NCI-H345 treated with DMSO at 0.1 percent for 48 hours (cell line): ENCODE data around the gene ALG14.
"Not testable (repeated sequence)": the region's sequence is repeated elsewhere in the genome, so short reads cannot be mapped to it uniquely, and the experiment has no call there.

ENCODE experiments used
- DNase-seq: peaks from one replicate; lab custom pipeline; 2025; ENCODE audit not compliant: unreplicated experiment; lab: John Stamatoyannopoulos, UW

Gene ALG14

DNA sequence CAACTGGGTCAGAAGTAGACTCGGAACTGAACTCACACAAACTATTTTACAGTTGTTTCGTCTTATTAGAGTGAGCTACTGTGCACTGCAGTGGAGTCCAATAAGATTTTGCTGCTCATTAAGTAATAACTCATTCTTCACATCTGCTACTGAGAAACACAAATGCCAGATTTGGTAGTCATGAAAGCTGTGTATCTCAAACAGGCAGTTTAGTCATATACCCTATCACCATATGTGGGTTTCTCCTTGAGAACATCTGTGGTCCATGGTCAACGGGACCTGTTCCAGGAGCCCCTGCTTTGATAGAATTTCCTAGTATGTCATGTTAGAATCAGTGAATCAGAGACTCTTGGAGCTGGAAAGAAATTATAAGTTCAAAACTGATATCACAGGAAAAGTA lies 60.4 kb downstream of the ALG14 start:
- DNase-seq = no peak

GRCh38 chr1:95010158-95010557 lies 62.6 kb downstream of the ALG14 start:
- no peak for DNase-seq

GRCh38 chr1:95007687-95008086 lies 65.1 kb downstream of the ALG14 start:
- no peak for DNase-seq

- no peak for DNase-seq
These were observed 66.1 kb downstream of the ALG14 start for GRCh38 chr1:95006681-95007080.

DNA sequence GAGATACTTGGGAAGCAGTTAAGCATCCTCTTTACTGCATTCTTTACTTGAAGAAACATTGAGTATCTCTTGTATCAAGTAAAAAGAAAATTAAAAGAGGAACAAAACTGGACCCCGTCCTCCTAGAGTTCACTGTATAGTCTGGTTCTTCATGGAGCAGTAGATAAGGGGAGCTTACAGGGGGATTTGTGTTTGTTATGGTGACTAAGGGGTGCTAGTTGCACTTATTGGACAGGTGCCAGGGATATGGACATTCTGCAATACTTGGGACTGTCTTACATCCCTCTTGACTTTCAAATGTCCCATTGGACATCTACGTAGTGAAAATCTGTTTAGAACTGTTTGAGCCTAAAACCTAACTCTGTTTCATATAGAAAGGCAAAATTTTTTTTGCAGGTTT lies 67.2 kb downstream of the ALG14 start:
- DNase-seq = no peak

DNA sequence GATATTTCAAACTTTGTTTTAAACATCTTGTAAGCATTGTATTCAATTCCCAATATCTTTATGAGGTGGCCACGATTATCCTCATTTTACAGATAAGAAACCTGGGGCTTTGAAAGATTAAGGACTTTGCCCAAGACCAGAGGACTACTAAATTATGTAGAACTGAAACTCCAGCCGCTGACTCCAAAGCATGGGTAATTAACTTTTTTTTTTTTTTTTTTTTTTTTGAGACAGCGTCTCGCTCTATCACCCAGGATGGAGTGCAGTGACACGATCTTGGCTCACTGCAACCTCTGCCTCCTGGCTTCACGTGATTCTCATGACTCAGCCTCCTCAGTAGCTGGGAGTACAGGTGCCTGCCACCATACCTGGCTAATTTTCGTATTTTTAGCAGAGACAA lies 68.7 kb downstream of the ALG14 start:
- no peak for DNase-seq

- DNase-seq = no peak
These were observed 69.4 kb downstream of the ALG14 start for GRCh38 chr1:95003433-95003738.

GRCh38 chr1:95002540-95003432 lies 70.0 kb downstream of the ALG14 start:
- DNase-seq = peak; percentile 3

- DNase-seq = no peak
These were observed 70.6 kb downstream of the ALG14 start for GRCh38 chr1:95002164-95002539.

DNA sequence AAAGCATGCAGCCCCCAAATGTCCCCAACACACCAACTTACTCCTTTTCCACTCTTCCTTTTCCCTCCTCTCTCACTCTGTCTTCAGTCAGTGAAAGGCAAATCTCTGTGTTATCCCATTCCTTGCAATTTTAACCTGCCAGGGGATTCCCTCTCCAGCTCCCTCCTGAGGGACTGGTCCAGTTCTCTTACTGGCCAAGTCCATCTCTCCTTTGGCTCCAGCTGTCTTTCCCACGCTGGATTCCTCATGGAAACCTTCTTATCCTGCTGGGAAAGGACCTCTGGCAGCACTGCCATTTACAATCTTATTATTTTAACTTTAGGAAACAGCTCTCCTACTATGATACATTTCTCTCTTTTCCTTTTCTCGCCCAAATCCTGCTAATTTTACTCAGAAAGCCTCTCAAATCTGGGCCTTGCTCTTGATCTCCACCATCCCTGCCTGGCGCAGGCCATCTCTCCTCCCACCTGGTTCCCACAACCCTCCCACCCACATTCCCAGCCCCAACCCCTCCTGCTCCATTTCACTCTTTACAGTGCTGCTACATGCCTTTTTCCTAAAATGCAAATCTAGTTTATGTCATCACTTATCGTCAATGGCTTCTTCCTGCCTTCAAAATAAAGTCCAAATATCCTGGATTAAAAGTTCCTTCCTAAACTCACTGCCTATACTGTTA lies 73.2 kb downstream of the ALG14 start:
- no peak for DNase-seq

DNA sequence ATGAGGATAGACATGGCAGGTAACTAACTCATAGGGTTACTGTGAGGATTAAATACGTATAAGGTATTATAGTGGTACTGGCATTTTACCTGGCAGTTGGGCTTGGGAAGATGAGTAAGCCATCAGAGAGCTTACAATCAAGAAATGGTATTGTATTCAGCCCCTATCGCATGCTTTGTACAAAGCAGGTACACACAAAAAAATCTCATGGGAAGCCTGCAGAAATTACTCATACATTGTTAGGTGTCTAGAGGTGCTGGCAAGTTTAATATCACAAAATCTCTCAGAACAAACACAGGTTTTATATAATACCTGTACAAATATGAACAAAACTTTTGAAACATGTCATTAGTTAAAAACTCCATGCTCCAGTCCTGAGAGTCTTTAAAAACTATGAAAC lies 74.0 kb downstream of the ALG14 start:
- DNase-seq = no peak

- no peak for DNase-seq
These were observed 74.6 kb downstream of the ALG14 start for GRCh38 chr1:94998114-94998513.

GRCh38 chr1:94995536-94995935 lies 77.2 kb downstream of the ALG14 start:
- not testable (repeated sequence) for DNase-seq

DNA sequence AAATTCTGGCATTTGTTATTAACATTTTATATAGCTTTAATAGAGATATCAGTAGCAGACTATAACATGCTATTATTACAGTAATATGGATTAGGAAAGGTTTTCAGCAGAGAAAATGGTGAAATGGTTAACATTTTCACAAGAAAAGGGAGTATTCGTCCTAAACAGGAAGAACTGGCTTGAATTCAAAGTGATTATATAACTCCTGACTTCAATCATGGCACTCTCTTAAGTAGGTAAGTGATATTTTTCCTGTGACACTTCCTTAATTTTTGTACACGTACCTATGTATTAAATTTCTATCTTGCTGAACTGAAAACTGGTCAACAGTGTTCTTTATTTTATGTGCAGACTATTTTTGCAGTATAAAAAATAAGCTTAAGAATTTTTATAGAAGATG lies 77.9 kb downstream of the ALG14 start:
- no peak for DNase-seq

DNA sequence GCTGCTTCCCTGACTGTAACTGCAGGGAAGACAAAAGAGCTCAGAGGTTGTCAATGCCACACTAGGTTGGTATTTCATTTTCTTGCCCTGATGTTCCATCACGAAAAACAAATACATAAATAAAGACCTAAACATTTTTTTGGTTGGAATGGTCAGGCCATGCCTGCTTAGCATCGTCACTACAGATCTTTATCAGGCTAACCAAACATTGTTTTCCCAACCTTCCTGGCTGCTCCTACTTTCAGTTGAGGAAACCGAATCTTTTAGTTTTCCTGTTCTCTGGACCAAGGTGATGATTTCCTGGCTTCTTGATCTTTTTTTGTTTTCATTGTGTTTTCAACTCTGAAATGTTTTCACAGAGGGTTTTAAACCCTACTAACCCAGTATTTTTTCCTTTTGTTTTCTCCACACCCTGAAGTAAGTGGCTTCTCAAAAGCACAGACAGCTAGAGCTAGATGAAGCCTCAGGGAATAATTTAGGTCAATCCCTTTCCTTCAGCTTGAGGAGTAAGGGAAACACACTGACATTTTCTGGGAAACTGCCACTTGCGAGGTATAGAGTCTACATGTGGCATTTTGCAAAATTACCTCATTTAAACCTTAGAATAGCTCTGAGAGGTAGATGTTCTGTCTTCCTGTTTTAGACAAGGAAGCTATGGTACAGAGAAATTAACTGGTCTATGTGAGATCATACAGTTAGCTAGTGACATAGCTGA lies 78.7 kb downstream of the ALG14 start:
- DNase-seq = no peak

GRCh38 chr1:94992863-94993563 lies 79.7 kb downstream of the ALG14 start:
- DNase-seq = no peak

DNA sequence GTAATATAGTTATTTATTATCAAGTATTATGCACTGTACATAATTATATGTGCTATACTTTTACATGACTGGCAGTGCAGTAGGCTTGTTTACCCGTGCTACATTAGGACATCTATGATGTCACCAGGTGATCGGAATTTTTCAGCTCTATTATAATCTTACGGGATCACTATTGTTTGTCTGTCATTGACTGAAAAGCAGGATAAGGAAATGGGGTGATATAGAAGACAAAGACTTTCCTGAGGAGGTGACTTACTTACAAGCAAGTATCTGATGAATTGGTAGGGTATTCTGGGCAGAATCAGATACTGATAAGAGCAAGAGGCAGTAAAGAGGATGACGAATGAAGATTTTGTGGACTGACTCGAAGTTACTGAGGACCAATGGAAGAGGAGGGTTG lies 80.6 kb downstream of the ALG14 start:
- no peak for DNase-seq

DNA sequence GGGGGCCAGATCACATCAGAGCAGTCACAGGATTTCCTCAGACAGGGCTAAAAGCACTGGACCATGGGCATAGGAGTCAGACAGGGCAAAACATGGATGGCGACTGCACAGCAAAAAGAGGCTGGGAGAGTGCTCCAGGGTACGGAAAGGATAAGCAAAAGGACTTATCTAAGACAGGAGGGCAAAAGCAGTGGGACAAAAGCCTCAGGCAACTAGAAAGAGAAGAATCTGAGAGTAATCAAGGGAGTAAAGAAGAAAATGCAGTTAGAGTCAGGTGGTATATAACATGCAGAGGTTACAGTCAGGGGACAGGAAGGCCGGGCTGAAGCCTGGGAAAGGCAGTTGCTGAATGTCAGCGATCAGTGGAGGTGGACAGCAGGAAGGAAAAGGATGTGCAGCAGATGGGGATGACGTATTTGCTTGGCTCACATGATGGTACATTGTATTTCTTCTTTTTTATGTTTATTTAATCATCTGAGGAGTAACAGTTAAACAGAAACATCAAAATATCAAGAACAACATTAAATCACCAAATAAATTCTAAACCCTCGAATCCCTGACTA lies 82.8 kb downstream of the ALG14 start:
- DNase-seq = no peak

DNA sequence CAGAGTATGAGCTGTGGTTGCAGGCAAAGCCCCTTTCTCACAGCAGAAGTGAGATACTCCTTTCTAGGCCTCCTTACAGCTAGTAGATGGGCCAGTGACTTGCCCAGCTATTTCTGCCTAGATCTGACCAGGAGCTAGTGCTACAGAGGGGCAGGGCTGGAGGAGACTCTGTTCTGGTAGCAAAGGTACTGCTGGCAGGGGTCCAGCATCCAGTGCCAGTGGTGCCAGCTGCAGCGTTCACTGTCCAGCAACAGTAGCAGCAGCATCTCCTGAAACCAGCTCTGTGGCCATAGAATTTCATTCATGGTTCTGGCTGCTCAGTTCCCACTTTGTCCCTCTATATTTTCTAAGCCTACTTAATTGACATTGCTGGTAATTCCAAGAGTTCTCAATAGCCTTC lies 83.4 kb downstream of the ALG14 start:
- no peak for DNase-seq

- no peak for DNase-seq
These were observed 84.4 kb downstream of the ALG14 start for GRCh38 chr1:94988356-94988755.

GRCh38 chr1:94986783-94987182 lies 86.0 kb downstream of the ALG14 start:
- DNase-seq = no peak
